Upper lobe of left lung (tissue), 4 donors: ENCODE measurements around the gene RASA3.

Experiments used
- CTCF ChIP-seq, 6 experiments: fragments of 450-650 bp in 4 of 6; fragments of 200-600 bp in 2 of 6; sonication (generic) in 2 of 6; IDR thresholded peaks; one replicate each; pipeline ENCODE4 v1.5.1; 2016 to 2019; ENCODE audit warnings: antibody characterized with exemption in 6 of 6
- POLR2AphosphoS5 ChIP-seq, 2 donors: sonication (generic); formaldehyde crosslinking; IDR thresholded peaks; one replicate each; pipeline ENCODE4 v1.5.1; 2017; ENCODE audit warnings: antibody characterized with exemption in 2 of 2

- no peak for TF ChIP-seq CTCF (IDR thresholded peaks at IDR 0.05)
- TF ChIP-seq POLR2AphosphoS5 (IDR thresholded peaks at IDR 0.05): no peak
Observed at GRCh38 chr13:113952151-113952982, 180.1 kb downstream of the RASA3 start.
